WERI-Rb-1 (cell line): ENCODE data around the gene ANXA3.

Experiments
- DNase-seq: peaks from one replicate; pipeline ENCODE4 v3.0.0-alpha.2; 2020
- H3K27ac ChIP-seq: fragments of 250-450 bp; sonication (Bioruptor Pico); 2 replicates; pipeline ENCODE4 v1.5.1; 2020; ENCODE audit warnings: mild to moderate bottlenecking, moderate library complexity
- H3K27me3 ChIP-seq: fragments of 250-450 bp; sonication (Bioruptor Pico); 2 replicates; pipeline ENCODE4 v1.5.1; 2021; ENCODE audit warnings: mild to moderate bottlenecking, low read depth, moderate library complexity; ENCODE audit not compliant: insufficient read depth, severe bottlenecking
- H3K36me3 ChIP-seq: fragments of 250-450 bp; sonication (Bioruptor Pico); 2 replicates; pipeline ENCODE4 v1.5.1; 2020; ENCODE audit warnings: mild to moderate bottlenecking, moderate library complexity
- H3K4me3 ChIP-seq: 2 replicates; pipeline ENCODE4 v1.5.1; 2011; ENCODE audit warnings: low read depth, mild to moderate bottlenecking, control low read depth, low read length
- H3K9me3 ChIP-seq: fragments of 250-450 bp; sonication (Bioruptor Pico); 2 replicates; pipeline ENCODE4 v1.5.1; 2021; ENCODE audit warnings: mild to moderate bottlenecking, moderate library complexity; ENCODE audit not compliant: severe bottlenecking
- CTCF ChIP-seq: IDR thresholded peaks from 2 replicates; pipeline ENCODE4 v1.5.1; 2011; ENCODE audit warnings: low read depth, mild to moderate bottlenecking, control low read depth, inconsistent platforms, low read length

Gene ANXA3

GRCh38 chr4:78648640-78649363, 97.2 kb downstream of the ANXA3 start:
- no peak overlapping the region for H3K4me3 ChIP-seq
- TF ChIP-seq CTCF: no peak
- H3K27me3 ChIP-seq: no peaks in the 10 kb centered on the region
- no peak for DNase-seq
- no peaks in the 10 kb centered on the region for H3K36me3 ChIP-seq
- no peaks in the 10 kb centered on the region for H3K9me3 ChIP-seq
- H3K27ac ChIP-seq: no peak overlapping the region

- no peak for TF ChIP-seq CTCF
- H3K27ac ChIP-seq: no peak overlapping the region
- no peak overlapping the region for H3K4me3 ChIP-seq
These were observed 98.8 kb downstream of the ANXA3 start for GRCh38 chr4:78650106-78651024.

GRCh38 chr4:78651250-78651860, 99.8 kb downstream of the ANXA3 start:
- H3K27ac ChIP-seq: no peak overlapping the region
- H3K27me3 ChIP-seq: no peaks in the 10 kb centered on the region
- no peaks in the 10 kb centered on the region for H3K36me3 ChIP-seq
- DNase-seq: no peak
- no peak overlapping the region for H3K4me3 ChIP-seq
- H3K9me3 ChIP-seq: no peaks in the 10 kb centered on the region
- no peak for TF ChIP-seq CTCF

More at GRCh38 chr4:78650106-78651024, 98.8 kb downstream of the ANXA3 start:
- Histone ChIP-seq H3K36me3 (no peaks in the 10 kb centered on the region), H3K9me3 (no peaks in the 10 kb centered on the region), H3K27me3 (no peaks in the 10 kb centered on the region)
- DNase-seq: no peak

- H3K36me3 ChIP-seq: no peaks in the 10 kb centered on the region
These were observed 100.8 kb downstream of the ANXA3 start for GRCh38 chr4:78652282-78652876.

More at GRCh38 chr4:78652282-78652876, 100.8 kb downstream of the ANXA3 start:
- H3K27me3 ChIP-seq: no peaks in the 10 kb centered on the region
- H3K9me3 ChIP-seq: no peaks in the 10 kb centered on the region
- H3K27ac ChIP-seq: no peak overlapping the region
- DNase-seq: no peak
- no peak for TF ChIP-seq CTCF
- no peak overlapping the region for H3K4me3 ChIP-seq
